Lung (tissue), 12 donors: ENCODE results near the gene MAP2K1. TPM values are rescaled to one million over a fixed set of nuclear protein-coding genes. Genes with fewer than 3 reads are reported as not detected.
"Not testable (repeated sequence)": the region's sequence is repeated elsewhere in the genome, so short reads cannot be mapped to it uniquely, and the experiment has no call there.

Experiments
- ATAC-seq: fragments of 200-7000 bp; cut with Tn5 transposase; one replicate; pipeline ENCODE4 v1.9.1; 2020; ENCODE audit warnings: moderate number of reproducible peaks; ENCODE audit not compliant: insufficient read depth, low FRiP score
- DNase-seq, 3 donors: peaks; one replicate each; pipeline ENCODE4 v3.0.0-alpha.2; 2013 to 2017
- H3K27ac ChIP-seq, 2 donors: one replicate each; pipeline ENCODE4 v1.5.1; 2013; ENCODE audit warnings: mild to moderate bottlenecking in 2 of 2, moderate library complexity in 2 of 2, control low read depth in 1 of 2, inconsistent platforms in 1 of 2, low read depth in 1 of 2, low read length in 1 of 2
- H3K27me3 ChIP-seq, 3 donors: one replicate each; pipeline ENCODE4 v1.5.1; 2013; ENCODE audit warnings: low read length in 2 of 3; ENCODE audit not compliant: control insufficient read depth in 3 of 3, insufficient read depth in 3 of 3
- H3K36me3 ChIP-seq, 4 donors: one replicate each; pipeline ENCODE4 v1.5.1; 2013; ENCODE audit warnings: low read length in 4 of 4, mild to moderate bottlenecking in 1 of 4, moderate library complexity in 1 of 4; ENCODE audit not compliant: control insufficient read depth in 4 of 4, insufficient read depth in 4 of 4
- H3K4me1 ChIP-seq, 5 donors: one replicate each; pipeline ENCODE4 v1.5.1; 2013; ENCODE audit warnings: low read length in 5 of 5, mild to moderate bottlenecking in 2 of 5, moderate library complexity in 1 of 5; ENCODE audit not compliant: control insufficient read depth in 5 of 5, insufficient read depth in 5 of 5
- H3K4me3 ChIP-seq: one replicate; pipeline ENCODE4 v1.5.1; 2013; ENCODE audit warnings: mild to moderate bottlenecking, control low read depth, moderate library complexity
- H3K9ac ChIP-seq, 2 donors: one replicate each; pipeline ENCODE4 v1.5.1; 2013; ENCODE audit warnings: low read length in 2 of 2, control low read depth in 1 of 2; ENCODE audit not compliant: insufficient read depth in 1 of 2
- H3K9me3 ChIP-seq, 4 donors: one replicate each; pipeline ENCODE4 v1.5.1; 2013; ENCODE audit warnings: low read length in 3 of 4, mild to moderate bottlenecking in 1 of 4, moderate library complexity in 1 of 4; ENCODE audit not compliant: control insufficient read depth in 4 of 4, insufficient read depth in 3 of 4
- CTCF ChIP-seq: IDR thresholded peaks from 2 replicates; pipeline ENCODE4 v1.5.1; 2012; ENCODE audit warnings: mild to moderate bottlenecking; ENCODE audit errors: control extremely low read depth, extremely low read depth
- WGBS, 2 donors: extraction: QIAGEN DNeasy Blood & Tissue Kit; methylation state at CpG; one replicate each; pipeline ENCODE4 v1.1.7; 2013; 5-methylcytosine and 5-hydroxymethylcytosine counted together
- polyA plus RNA-seq, 2 donors: library from polyadenylated mRNA; stranded (reverse); fragments of 200-250 nt; gene quantifications; one replicate each; pipeline ENCODE4 v1.2.1, GENCODE V29; 2013
- total RNA-seq, 2 donors: library from RNA; depleted of rRNA in 1 of 2; stranded (reverse); fragments of >200 nt in 1 of 2; gene quantifications; one replicate each; pipeline ENCODE4 v1.2.1, GENCODE V29; 2014 to 2021
- donor health status: control.
- donor health status: control.
- donor health status: Bipolar disorder and iron deficiency.
- donor health status: healthy.
- donor health status: DM: yes; HTN: yes; CAD: no.

The MAP2K1 gene
- total and polyA plus RNA-seq, 4 donors = 19.0 to 64.7 (median 42.7) TPM

GRCh38 chr15:66459818-66460615 lies 73.3 kb downstream of the MAP2K1 start:
- DNase-seq (no peak), ATAC-seq (no peak)
- Histone ChIP-seq H3K4me3 (no peak overlapping the region), H3K9me3 (no peaks in the 10 kb centered on the region), H3K27me3 (no peaks in the 10 kb centered on the region), H3K9ac (no peak overlapping the region), H3K36me3 (peaks cover 0 to 7% (median 2%) of the 10 kb centered on the region in 4 donors), H3K27ac (no peak overlapping the region), H3K4me1 (peaks cover 0 to 6% (median 0%) of the 10 kb centered on the region in 5 donors)
- TF ChIP-seq CTCF = no peak
- WGBS, 2 donors = 74 to 78% methylated on average over 3 of the region's 3 CpGs

GRCh38 chr15:66461294-66461693 lies 74.6 kb downstream of the MAP2K1 start:
- not testable (repeated sequence) for H3K27me3 ChIP-seq, ATAC-seq, H3K9ac ChIP-seq, DNase-seq, H3K27ac ChIP-seq, H3K4me1 ChIP-seq, H3K36me3 ChIP-seq, H3K4me3 ChIP-seq, H3K9me3 ChIP-seq
- WGBS, 2 donors = 97 to 98% methylated on average over 6 of the region's 6 CpGs

- H3K9ac ChIP-seq = no peak overlapping the region
- ATAC-seq (no peak), DNase-seq (no peak)
- no peak overlapping the region for H3K27ac ChIP-seq
- H3K9me3 ChIP-seq = no peaks in the 10 kb centered on the region
- 87 to 93% methylated on average over 2 of the region's 2 CpGs for WGBS, 2 donors
- no peak for TF ChIP-seq CTCF
- H3K27me3 ChIP-seq = no peaks in the 10 kb centered on the region
- H3K36me3 ChIP-seq = peaks cover 0 to 7% (median 1%) of the 10 kb centered on the region in 4 donors
- peaks cover 0 to 6% (median 0%) of the 10 kb centered on the region in 5 donors for H3K4me1 ChIP-seq
- no peak overlapping the region for H3K4me3 ChIP-seq
Observed at GRCh38 chr15:66461917-66462316, 75.2 kb downstream of the MAP2K1 start.

- TF ChIP-seq CTCF = no peak
- no peaks in the 10 kb centered on the region for H3K9me3 ChIP-seq
- no peak overlapping the region for H3K27ac ChIP-seq
- no peak overlapping the region for H3K4me3 ChIP-seq
- ATAC-seq (no peak), DNase-seq (no peak)
- no peak overlapping the region for H3K9ac ChIP-seq
- 79 to 96% methylated on average over 4 of the region's 4 CpGs for WGBS, 2 donors
- H3K36me3 ChIP-seq = peaks cover 0 to 7% (median 1%) of the 10 kb centered on the region in 4 donors
- H3K27me3 ChIP-seq = no peaks in the 10 kb centered on the region
- peaks cover 0 to 6% (median 0%) of the 10 kb centered on the region in 5 donors for H3K4me1 ChIP-seq
Observed at GRCh38 chr15:66462627-66463026, 75.9 kb downstream of the MAP2K1 start.

- not testable (repeated sequence) for H3K9ac ChIP-seq, H3K4me3 ChIP-seq, H3K4me1 ChIP-seq, ATAC-seq, H3K9me3 ChIP-seq, H3K27me3 ChIP-seq, DNase-seq, H3K36me3 ChIP-seq, H3K27ac ChIP-seq
- WGBS, 2 donors = 92% methylated on average over 6 of the region's 6 CpGs
Observed at GRCh38 chr15:66465294-66465693, 78.6 kb downstream of the MAP2K1 start.

GRCh38 chr15:66467162-66468040 lies 80.7 kb downstream of the MAP2K1 start:
- 97 to 98% methylated on average over 11 of the region's 11 CpGs for WGBS, 2 donors

More at GRCh38 chr15:66467162-66468040, 80.7 kb downstream of the MAP2K1 start:
- not testable (repeated sequence) for DNase-seq, ATAC-seq, H3K4me3 ChIP-seq, H3K27ac ChIP-seq, H3K27me3 ChIP-seq, H3K4me1 ChIP-seq, H3K36me3 ChIP-seq, H3K9ac ChIP-seq, H3K9me3 ChIP-seq
